Keratinocyte (primary cell): Measurements from ENCODE around the gene ATP5IF1. TPM values are rescaled to one million over a fixed set of nuclear protein-coding genes. Genes with fewer than 3 reads are reported as not detected.

Source experiments
- DNase-seq: peaks from one replicate; pipeline ENCODE4 v3.0.0-alpha.2; 2011; ENCODE audit warnings: low read depth, missing footprints, low spot score
- FAIRE-seq: peaks from 2 replicates; lab custom pipeline; 2011; peaks lifted over from hg19 to GRCh38; lab: Jason Lieb, UNC
- H2AFZ ChIP-seq: 2 replicates; pipeline ENCODE4 v1.6.0; 2012; ENCODE audit warnings: low read length, control low read depth, inconsistent platforms; ENCODE audit not compliant: control insufficient read depth
- H3K27ac ChIP-seq: 2 replicates; pipeline ENCODE4 v1.5.1; 2011; ENCODE audit warnings: low read length; ENCODE audit not compliant: control insufficient read depth, insufficient read depth
- H3K27me3 ChIP-seq: 3 replicates; pipeline ENCODE4 v1.6.0; 2011; ENCODE audit warnings: low read length; ENCODE audit not compliant: control insufficient read depth, insufficient read depth; ENCODE audit errors: extremely low read depth
- H3K36me3 ChIP-seq, 2 experiments: 2 replicates in 1 of 2; 3 replicates in 1 of 2; pipeline ENCODE4 v1.5.1; 2011; ENCODE audit warnings: low read length in 2 of 2, mild to moderate bottlenecking in 1 of 2; ENCODE audit not compliant: control insufficient read depth in 2 of 2, insufficient read depth in 2 of 2; ENCODE audit errors: extremely low read depth in 1 of 2
- H3K4me1 ChIP-seq: 3 replicates; pipeline ENCODE4 v1.5.1; 2011; ENCODE audit warnings: low read length; ENCODE audit not compliant: control insufficient read depth, insufficient read depth; ENCODE audit errors: extremely low read depth
- H3K4me2 ChIP-seq: 3 replicates; pipeline ENCODE4 v1.6.0; 2011; ENCODE audit warnings: low read depth, low read length; ENCODE audit not compliant: control insufficient read depth, insufficient read depth; ENCODE audit errors: extremely low read depth
- H3K4me3 ChIP-seq, 3 experiments: fragments of 200-600 bp in 1 of 3; sonication (generic) in 1 of 3; 2 replicates in 2 of 3; 3 replicates in 1 of 3; pipeline ENCODE4 v1.5.1; 2011 to 2016; ENCODE audit warnings: low read length in 3 of 3, mild to moderate bottlenecking in 3 of 3, control low read depth in 2 of 3, inconsistent platforms in 1 of 3, low read depth in 1 of 3, mixed read lengths in 1 of 3, mixed run types in 1 of 3, moderate library complexity in 1 of 3; ENCODE audit not compliant: control insufficient read depth in 2 of 3, insufficient read depth in 2 of 3; ENCODE audit errors: extremely low read depth in 1 of 3
- H3K79me2 ChIP-seq: 2 replicates; pipeline ENCODE4 v1.6.0; 2012; ENCODE audit warnings: low read length; ENCODE audit not compliant: control insufficient read depth, insufficient read depth
- H3K9ac ChIP-seq: 3 replicates; pipeline ENCODE4 v1.6.0; 2011; ENCODE audit warnings: low read length; ENCODE audit not compliant: control insufficient read depth, insufficient read depth; ENCODE audit errors: extremely low read depth
- H3K9me1 ChIP-seq: 3 replicates; pipeline ENCODE4 v1.6.0; 2011; ENCODE audit warnings: low read length; ENCODE audit not compliant: control insufficient read depth, insufficient read depth; ENCODE audit errors: extremely low read depth
- H3K9me3 ChIP-seq: 2 replicates; pipeline ENCODE4 v1.5.1; 2012; ENCODE audit warnings: low read depth, low read length; ENCODE audit not compliant: control insufficient read depth
- H4K20me1 ChIP-seq: 3 replicates; pipeline ENCODE4 v1.6.0; 2011; ENCODE audit warnings: low read length; ENCODE audit not compliant: control insufficient read depth, insufficient read depth; ENCODE audit errors: extremely low read depth
- CTCF ChIP-seq, 3 experiments: IDR thresholded peaks in 1 of 3; conservative IDR thresholded peaks in 1 of 3; optimal IDR thresholded peaks in 1 of 3; 2 replicates in 2 of 3; 3 replicates in 1 of 3; pipeline versions ENCODE3 to v1.5.1; 2011; ENCODE audit warnings: low read length in 3 of 3, mild to moderate bottlenecking in 3 of 3, moderate library complexity in 2 of 3, control low read depth in 1 of 3, inconsistent platforms in 1 of 3; ENCODE audit not compliant: insufficient read depth in 2 of 3; ENCODE audit errors: extremely low read depth in 1 of 3
- EZH2 ChIP-seq: IDR thresholded peaks from one replicate; pipeline ENCODE4 v1.6.1; 2012; ENCODE audit warnings: inconsistent platforms, mild to moderate bottlenecking, low read length, moderate library complexity
- dilution Hi-C: fragments of 300-500 bp; cut with MboI; formaldehyde crosslinking; loops from one replicate; pipeline ENCODE4 v1.7.0; 2020; ENCODE audit warnings: low sequenced_read_pairs; ENCODE audit not compliant: extremely low pct_ligation_motif_present
- polyA plus RNA-seq, 5 experiments: library from polyadenylated mRNA; depleted of rRNA in 3 of 5; stranded (reverse) in 3 of 5; stranded (forward) in 1 of 5; unstranded in 1 of 5; fragments of >200 nt; gene quantifications; 1 replicate in 1 of 5; 2 replicates in 3 of 5; 3 replicates in 1 of 5; pipeline versions ENCODE4 v1.2.1 to v1.2.3, GENCODE V29; 2011 to 2012; ENCODE audit warnings: missing spikeins in 2 of 5, low read depth in 1 of 5, low replicate concordance in 1 of 5

ATP5IF1 gene
- polyA plus RNA-seq, 1 donor (not counting 4 experiments of a cell fraction or from before 2014, with no cell fraction given), result 332 TPM

GRCh38 chr1:28248273-28249012 lies 12.5 kb downstream of the ATP5IF1 start:
- dilution Hi-C loops, result no loop called here

GRCh38 chr1:28249013-28249865 lies 13.3 kb downstream of the ATP5IF1 start:
- Histone ChIP-seq H2AFZ (no peak overlapping the region), H4K20me1 (no peaks in the 10 kb centered on the region), H3K4me3 (peak overlapping the region in 2 of 3 experiments; percentile 26 to 40), H3K4me1 (peaks cover 36% of the 10 kb centered on the region), H3K27me3 (no peaks in the 10 kb centered on the region), H3K9me3 (no peaks in the 10 kb centered on the region), H3K9ac (peak overlapping the region; percentile 63), H3K36me3 (no peaks in the 10 kb centered on the region), H3K4me2 (peak overlapping the region; percentile 93), H3K9me1 (no peaks in the 10 kb centered on the region), H3K79me2 (no peaks in the 10 kb centered on the region), H3K27ac (peak overlapping the region; percentile 95)
- peak; percentile 80 for FAIRE-seq
- DNase-seq, result no peak
- TF ChIP-seq CTCF (optimal IDR thresholded peaks at IDR 0.05 in 1 of 3, IDR thresholded peaks at IDR 0.05 in 1 of 3, conservative IDR thresholded peaks at IDR 0.05 in 1 of 3; ENCODE audit: extremely low read depth in 1 of 3, insufficient read depth in 2 of 3, low read length in 3 of 3) (no peak), EZH2 (no peak)
- dilution Hi-C loops, result no loop called here

More at GRCh38 chr1:28248273-28249012, 12.5 kb downstream of the ATP5IF1 start:
- no peaks in the 10 kb centered on the region for H3K9me1 ChIP-seq
- peak overlapping the region in 2 of 3 experiments; percentile 26 to 40 for H3K4me3 ChIP-seq
- H3K9ac ChIP-seq, result peak overlapping the region; percentile 63
- H4K20me1 ChIP-seq, result no peaks in the 10 kb centered on the region
- no peaks in the 10 kb centered on the region for H3K79me2 ChIP-seq
- H3K4me2 ChIP-seq, result peak overlapping the region; percentile 93
- FAIRE-seq (peak; percentile 23), DNase-seq (no peak)
- H3K9me3 ChIP-seq, result no peaks in the 10 kb centered on the region
- TF ChIP-seq CTCF (optimal IDR thresholded peaks at IDR 0.05 in 1 of 3, IDR thresholded peaks at IDR 0.05 in 1 of 3, conservative IDR thresholded peaks at IDR 0.05 in 1 of 3; ENCODE audit: extremely low read depth in 1 of 3, insufficient read depth in 2 of 3, low read length in 3 of 3) (peak; percentile 86 to 95 (median 89)), EZH2 (no peak)
- H3K27me3 ChIP-seq, result no peaks in the 10 kb centered on the region
- peak overlapping the region; percentile 72 for H2AFZ ChIP-seq
- peak overlapping the region; percentile 95 for H3K27ac ChIP-seq
- no peaks in the 10 kb centered on the region for H3K36me3 ChIP-seq
- H3K4me1 ChIP-seq, result peaks cover 40% of the 10 kb centered on the region
